Measurements from ENCODE around the gene STAM2.

The STAM2 gene

GRCh38 chr2:152083202-152083875 lies 92.2 kb downstream of the STAM2 start:
- DNase-seq (ENCODE audit: extremely low spot score, insufficient read length, low read depth) (no peak), FAIRE-seq (no peak)

- DNase-seq (ENCODE audit: extremely low spot score, insufficient read length, low read depth): no peak
- FAIRE-seq: peak; percentile 75
Observed at GRCh38 chr2:152078662-152079061, 96.9 kb downstream of the STAM2 start.

- DNase-seq (ENCODE audit: extremely low spot score, insufficient read length, low read depth) (no peak), FAIRE-seq (no peak)
Observed at GRCh38 chr2:152078023-152078422, 97.5 kb downstream of the STAM2 start.

- no peak for DNase-seq (ENCODE audit: extremely low spot score, insufficient read length, low read depth)
- FAIRE-seq: no peak
Observed at GRCh38 chr2:152075461-152076050, 100.0 kb downstream of the STAM2 start.

- no peak for FAIRE-seq
- no peak for DNase-seq (ENCODE audit: extremely low spot score, insufficient read length, low read depth)
Observed at GRCh38 chr2:152072011-152072410, 103.6 kb downstream of the STAM2 start.

GRCh38 chr2:152071518-152071917 lies 104.0 kb downstream of the STAM2 start:
- DNase-seq (ENCODE audit: extremely low spot score, insufficient read length, low read depth) (no peak), FAIRE-seq (no peak)

GRCh38 chr2:152071092-152071491 lies 104.5 kb downstream of the STAM2 start:
- FAIRE-seq: peak; percentile 49
- DNase-seq (ENCODE audit: extremely low spot score, insufficient read length, low read depth): no peak

GRCh38 chr2:152068226-152068625 lies 107.3 kb downstream of the STAM2 start:
- DNase-seq (ENCODE audit: extremely low spot score, insufficient read length, low read depth): no peak

GRCh38 chr2:152067823-152068222 lies 107.7 kb downstream of the STAM2 start:
- FAIRE-seq (no peak), DNase-seq (ENCODE audit: extremely low spot score, insufficient read length, low read depth) (no peak)

More at GRCh38 chr2:152068226-152068625, 107.3 kb downstream of the STAM2 start:
- FAIRE-seq: no peak

All from GM18507 (cell line).